ENCODE measurements around the gene DEPDC5. TPM values are rescaled to one million over a fixed set of nuclear protein-coding genes. Genes with fewer than 3 reads are reported as not detected.

Gene DEPDC5
- polyA plus RNA-seq, 1 experiment: 14.3 TPM

- Histone ChIP-seq H3K9me3 (ENCODE audit: control insufficient read depth, insufficient read depth, low read length) (no peaks in the 10 kb centered on the region), H3K27ac (ENCODE audit: low read depth, low read length) (no peak overlapping the region), H3K27me3 (ENCODE audit: control insufficient read depth, insufficient read depth, low read length) (peaks cover 8% of the 10 kb centered on the region), H3K4me3 (ENCODE audit: low read depth, low read length) (no peak overlapping the region)
- CTCF ChIA-PET: interaction anchor here (1.3 kb wide), 1 partner anchor 276 kb away, joined by 3 read pairs; no protein-coding TSS in a partner anchor
- DNase-seq (ENCODE audit: low read depth, low spot score): no peak
- POLR2A ChIA-PET: no interaction called here
- TF ChIP-seq CTCF (IDR thresholded peaks at IDR 0.05; ENCODE audit: low read depth, low read length): no peak
Measured at GRCh38 chr22:31942091-31942490, 188.3 kb downstream of the DEPDC5 start.

DNA sequence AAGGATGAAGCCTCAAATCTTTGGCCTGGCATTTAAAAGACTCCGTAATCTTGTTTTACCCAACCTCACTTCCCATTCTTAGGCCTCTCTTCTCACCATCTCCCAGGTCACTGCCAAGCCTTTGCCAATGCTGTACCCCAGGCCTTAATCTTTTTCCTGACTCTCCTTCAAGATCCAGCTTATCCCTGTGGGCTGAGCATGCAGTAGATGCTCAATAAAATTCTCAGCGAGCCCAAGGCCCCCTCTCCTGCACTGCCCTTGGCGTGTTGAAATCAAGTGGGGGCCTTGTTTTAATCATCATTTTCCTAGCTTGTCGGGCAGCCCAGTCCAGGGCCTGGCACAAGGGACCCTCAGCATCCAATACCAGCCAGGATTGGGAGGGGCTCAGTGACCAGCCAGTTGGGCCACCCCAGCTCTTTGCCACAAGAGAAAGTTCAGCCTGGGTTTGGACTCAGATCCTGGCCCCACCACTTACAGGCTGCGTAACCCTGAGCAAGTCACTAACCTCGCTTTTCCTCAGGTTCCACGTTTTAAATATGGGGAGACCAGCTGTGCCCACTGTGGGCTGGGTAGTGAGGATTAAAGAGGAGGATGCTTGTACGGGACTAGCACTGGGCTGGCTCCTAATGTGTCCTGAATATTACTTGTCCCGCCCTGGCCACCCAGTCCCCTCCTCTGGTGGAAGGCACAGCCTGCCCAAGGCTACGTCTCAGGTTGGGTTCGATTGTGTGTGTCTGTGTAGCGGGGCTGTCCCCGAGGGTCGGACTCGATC lies 189.6 kb downstream of the DEPDC5 start:
- Histone ChIP-seq H3K27me3 (ENCODE audit: control insufficient read depth, insufficient read depth, low read length) (peaks cover 3% of the 10 kb centered on the region), H3K4me3 (ENCODE audit: low read depth, low read length) (peak overlapping the region; percentile 71), H3K9me3 (ENCODE audit: control insufficient read depth, insufficient read depth, low read length) (no peaks in the 10 kb centered on the region), H3K27ac (ENCODE audit: low read depth, low read length) (peak overlapping the region; percentile 52)
- no peak for DNase-seq (ENCODE audit: low read depth, low spot score)
- POLR2A ChIA-PET: no interaction called here
- CTCF ChIA-PET: no interaction called here
- TF ChIP-seq CTCF (IDR thresholded peaks at IDR 0.05; ENCODE audit: low read depth, low read length): no peak

GRCh38 chr22:31943978-31944699 lies 190.3 kb downstream of the DEPDC5 start, which contains the start of gene YWHAH:
Gene YWHAH, plus strand, starts transcription at chr22:31944535. Its CDS starts 199 bp downstream, at chr22:31944734.
- ChIA-PET POLR2A (no interaction called here), CTCF (no interaction called here)
- DNase-seq (ENCODE audit: low read depth, low spot score): peak; percentile 76
- no peaks in the 10 kb centered on the region for H3K27me3 ChIP-seq (ENCODE audit: control insufficient read depth, insufficient read depth, low read length)
- H3K9me3 ChIP-seq (ENCODE audit: control insufficient read depth, insufficient read depth, low read length): no peaks in the 10 kb centered on the region
- H3K27ac ChIP-seq (ENCODE audit: low read depth, low read length): peak within 1 kb of the TSS; percentile 65
- H3K4me3 ChIP-seq (ENCODE audit: low read depth, low read length): peak within 1 kb of the TSS; percentile 79
- TF ChIP-seq CTCF (IDR thresholded peaks at IDR 0.05; ENCODE audit: low read depth, low read length): no peak

GRCh38 chr22:31944700-31945442 lies 191.1 kb downstream of the DEPDC5 start:
- POLR2A ChIA-PET: no interaction called here
- Histone ChIP-seq H3K27me3 (ENCODE audit: control insufficient read depth, insufficient read depth, low read length) (no peaks in the 10 kb centered on the region), H3K27ac (ENCODE audit: low read depth, low read length) (peak overlapping the region; percentile 31), H3K9me3 (ENCODE audit: control insufficient read depth, insufficient read depth, low read length) (no peaks in the 10 kb centered on the region), H3K4me3 (ENCODE audit: low read depth, low read length) (peak overlapping the region; percentile 79)
- CTCF ChIA-PET: no interaction called here
- TF ChIP-seq CTCF (IDR thresholded peaks at IDR 0.05; ENCODE audit: low read depth, low read length): no peak
- DNase-seq (ENCODE audit: low read depth, low spot score): no peak

Data from AG04450 (cell line).